Neural cell (in vitro differentiated cells): Measurements from ENCODE around the gene MRPL43.

Experiments
- CTCF ChIP-seq: fragments of 450-650 bp; IDR thresholded peaks from 2 replicates; pipeline ENCODE4 v1.5.1; 2014; ENCODE audit warnings: antibody characterized with exemption, mild to moderate bottlenecking, moderate library complexity; ENCODE audit not compliant: poor library complexity, severe bottlenecking
- EZH2 ChIP-seq: fragments of 200-600, 300-800 bp; shearing (Covaris generic), sonication (generic); IDR thresholded peaks from 2 replicates; pipeline ENCODE4 v1.6.1; 2014; ENCODE audit warnings: antibody characterized with exemption, low read length, borderline replicate concordance, mild to moderate bottlenecking; ENCODE audit not compliant: insufficient read depth, poor library complexity, severe bottlenecking

DNA sequence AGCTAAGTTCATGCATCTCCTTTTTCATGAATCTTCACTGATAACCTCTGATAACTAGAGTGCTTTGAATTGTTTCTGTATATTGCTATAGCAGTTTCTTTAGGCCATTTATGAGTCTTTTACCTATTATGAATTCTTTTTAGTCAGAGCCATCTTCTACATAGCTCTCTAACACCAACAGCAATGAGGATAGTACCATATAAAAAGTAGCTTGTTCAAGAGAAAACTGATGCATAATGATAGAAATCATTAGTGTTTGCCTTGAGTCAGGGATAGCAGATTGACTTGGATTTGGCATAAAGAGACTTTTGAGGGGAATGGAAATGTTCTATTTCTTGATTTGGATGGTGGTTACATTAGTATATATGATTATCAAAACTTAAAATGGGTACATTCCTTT is 43.8 kb downstream of the MRPL43 start:
- no peak for TF ChIP-seq CTCF
- TF ChIP-seq EZH2: no peak
